NB4 (cell line): ENCODE data around the gene EPS15.

Experiments used
- MYC ChIP-seq: IDR thresholded peaks from 2 replicates; pipeline ENCODE4 v1.6.1; 2011; ENCODE audit warnings: low read depth, low read length
- POLR2A ChIP-seq: IDR thresholded peaks from 2 replicates; pipeline ENCODE4 v1.6.1; 2011; ENCODE audit warnings: mild to moderate bottlenecking; ENCODE audit not compliant: insufficient read length; ENCODE audit errors: extremely low read depth
- TF ChIP-seq, protein P1 (sequence below): IDR thresholded peaks from one replicate; pipeline ENCODE4 v1.5.1; 2012; ENCODE audit warnings: low read depth, low read length
- TF ChIP-seq, protein P2 (sequence below): IDR thresholded peaks from 2 replicates; pipeline ENCODE4 v1.6.1; 2011; ENCODE audit warnings: low read depth, low read length

DNA sequence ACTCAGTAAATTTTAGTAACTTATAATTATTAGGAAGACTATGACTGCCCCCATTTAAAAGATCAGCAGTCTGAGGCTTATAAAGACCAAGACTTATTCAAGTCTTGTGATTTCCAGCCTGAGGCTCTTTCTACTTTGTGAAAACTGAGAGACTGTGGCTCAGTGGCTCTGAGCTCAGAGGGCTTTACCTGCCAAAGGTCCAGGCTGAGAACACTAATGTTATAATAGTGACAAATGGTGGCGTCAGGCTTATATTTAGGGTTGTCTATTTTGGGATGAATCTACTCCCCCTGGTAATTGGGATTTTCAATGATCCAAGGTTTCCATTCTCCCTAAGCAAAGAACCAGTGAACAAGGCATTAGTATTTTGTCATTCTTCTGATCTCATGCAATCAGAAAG is 42.6 kb upstream of the EPS15 start:
- TF ChIP-seq POLR2A (no peak), MYC (no peak)
- TF ChIP-seq, protein P1, sequence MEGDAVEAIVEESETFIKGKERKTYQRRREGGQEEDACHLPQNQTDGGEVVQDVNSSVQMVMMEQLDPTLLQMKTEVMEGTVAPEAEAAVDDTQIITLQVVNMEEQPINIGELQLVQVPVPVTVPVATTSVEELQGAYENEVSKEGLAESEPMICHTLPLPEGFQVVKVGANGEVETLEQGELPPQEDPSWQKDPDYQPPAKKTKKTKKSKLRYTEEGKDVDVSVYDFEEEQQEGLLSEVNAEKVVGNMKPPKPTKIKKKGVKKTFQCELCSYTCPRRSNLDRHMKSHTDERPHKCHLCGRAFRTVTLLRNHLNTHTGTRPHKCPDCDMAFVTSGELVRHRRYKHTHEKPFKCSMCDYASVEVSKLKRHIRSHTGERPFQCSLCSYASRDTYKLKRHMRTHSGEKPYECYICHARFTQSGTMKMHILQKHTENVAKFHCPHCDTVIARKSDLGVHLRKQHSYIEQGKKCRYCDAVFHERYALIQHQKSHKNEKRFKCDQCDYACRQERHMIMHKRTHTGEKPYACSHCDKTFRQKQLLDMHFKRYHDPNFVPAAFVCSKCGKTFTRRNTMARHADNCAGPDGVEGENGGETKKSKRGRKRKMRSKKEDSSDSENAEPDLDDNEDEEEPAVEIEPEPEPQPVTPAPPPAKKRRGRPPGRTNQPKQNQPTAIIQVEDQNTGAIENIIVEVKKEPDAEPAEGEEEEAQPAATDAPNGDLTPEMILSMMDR = no peak
- TF ChIP-seq, protein P2, sequence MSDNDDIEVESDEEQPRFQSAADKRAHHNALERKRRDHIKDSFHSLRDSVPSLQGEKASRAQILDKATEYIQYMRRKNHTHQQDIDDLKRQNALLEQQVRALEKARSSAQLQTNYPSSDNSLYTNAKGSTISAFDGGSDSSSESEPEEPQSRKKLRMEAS = no peak
